Measurements from ENCODE around the gene CCDC57.

CCDC57 gene

GRCh38 chr17:82079001-82079677 is 133.5 kb downstream of the CCDC57 start:
- Histone ChIP-seq H3K27me3 (replicated peaks; ENCODE audit: insufficient read depth, low read length) (no peaks in the 10 kb centered on the region), H4K20me1 (ENCODE audit: insufficient read depth, low read length) (no peaks in the 10 kb centered on the region), H3F3A (ENCODE audit: insufficient read depth, low read length) (peaks cover 3% of the 10 kb centered on the region; the same call in 1 of the 2 replicates), H3K9me3 (replicated peaks; ENCODE audit: insufficient read depth, low read length) (no peaks in the 10 kb centered on the region), H3K4me1 (ENCODE audit: low read length) (no peaks in the 10 kb centered on the region), H3K4me3 (ENCODE audit: low read length) (no peak overlapping the region), H3K9ac (ENCODE audit: low read length) (no peak overlapping the region), H3K79me2 (ENCODE audit: low read length) (no peaks in the 10 kb centered on the region), H3K27ac (ENCODE audit: low read length) (no peak overlapping the region), H3K9me2 (replicated peaks; ENCODE audit: insufficient read depth, low read length) (no peaks in the 10 kb centered on the region), H2AFZ (ENCODE audit: low read length) (no peak overlapping the region), H3K36me3 (replicated peaks; ENCODE audit: insufficient read depth, low read length) (peaks cover 11% of the 10 kb centered on the region), H3K4me2 (ENCODE audit: low read depth, low read length) (no peak overlapping the region)
- TF ChIP-seq EZH2 (optimal IDR thresholded peaks at IDR 0.05; ENCODE audit: low read depth, low read length) (no peak), CTCF (IDR thresholded peaks at IDR 0.05; ENCODE audit: low read length) (no peak), EZH2phosphoT487 (IDR thresholded peaks at IDR 0.05; ENCODE audit: low read length) (no peak)
- DNase-seq, result no peak

- H2AFZ ChIP-seq (ENCODE audit: low read length), result no peak overlapping the region
- peaks cover 3% of the 10 kb centered on the region; the same call in 1 of the 2 replicates for H3F3A ChIP-seq (ENCODE audit: insufficient read depth, low read length)
- no peaks in the 10 kb centered on the region for H3K79me2 ChIP-seq (ENCODE audit: low read length)
- no peaks in the 10 kb centered on the region for H3K9me3 ChIP-seq (replicated peaks; ENCODE audit: insufficient read depth, low read length)
- H4K20me1 ChIP-seq (ENCODE audit: insufficient read depth, low read length), result no peaks in the 10 kb centered on the region
- DNase-seq, result no peak
- H3K9me2 ChIP-seq (replicated peaks; ENCODE audit: insufficient read depth, low read length), result no peaks in the 10 kb centered on the region
- no peak overlapping the region for H3K9ac ChIP-seq (ENCODE audit: low read length)
- TF ChIP-seq EZH2 (optimal IDR thresholded peaks at IDR 0.05; ENCODE audit: low read depth, low read length) (no peak), CTCF (IDR thresholded peaks at IDR 0.05; ENCODE audit: low read length) (no peak), EZH2phosphoT487 (IDR thresholded peaks at IDR 0.05; ENCODE audit: low read length) (no peak)
- peaks cover 8% of the 10 kb centered on the region for H3K36me3 ChIP-seq (replicated peaks; ENCODE audit: insufficient read depth, low read length)
- no peak overlapping the region for H3K4me3 ChIP-seq (ENCODE audit: low read length)
- no peaks in the 10 kb centered on the region for H3K4me1 ChIP-seq (ENCODE audit: low read length)
- H3K27ac ChIP-seq (ENCODE audit: low read length), result no peak overlapping the region
- no peak overlapping the region for H3K4me2 ChIP-seq (ENCODE audit: low read depth, low read length)
- H3K27me3 ChIP-seq (replicated peaks; ENCODE audit: insufficient read depth, low read length), result no peaks in the 10 kb centered on the region
These were observed 134.2 kb downstream of the CCDC57 start for GRCh38 chr17:82078433-82078832.

GRCh38 chr17:82077617-82078358 is 134.9 kb downstream of the CCDC57 start:
- Histone ChIP-seq H4K20me1 (ENCODE audit: insufficient read depth, low read length) (no peaks in the 10 kb centered on the region), H3K4me3 (ENCODE audit: low read length) (no peak overlapping the region), H3K9me3 (replicated peaks; ENCODE audit: insufficient read depth, low read length) (no peaks in the 10 kb centered on the region), H3K4me2 (ENCODE audit: low read depth, low read length) (no peak overlapping the region), H3K4me1 (ENCODE audit: low read length) (no peaks in the 10 kb centered on the region), H3F3A (ENCODE audit: insufficient read depth, low read length) (peaks cover 3% of the 10 kb centered on the region; the same call in 1 of the 2 replicates), H3K27me3 (replicated peaks; ENCODE audit: insufficient read depth, low read length) (no peaks in the 10 kb centered on the region), H3K27ac (ENCODE audit: low read length) (no peak overlapping the region), H2AFZ (ENCODE audit: low read length) (no peak overlapping the region), H3K9me2 (replicated peaks; ENCODE audit: insufficient read depth, low read length) (no peaks in the 10 kb centered on the region), H3K9ac (ENCODE audit: low read length) (no peak overlapping the region), H3K79me2 (ENCODE audit: low read length) (no peaks in the 10 kb centered on the region), H3K36me3 (replicated peaks; ENCODE audit: insufficient read depth, low read length) (peaks cover 6% of the 10 kb centered on the region)
- no peak for DNase-seq
- TF ChIP-seq CTCF (IDR thresholded peaks at IDR 0.05; ENCODE audit: low read length) (no peak), EZH2phosphoT487 (IDR thresholded peaks at IDR 0.05; ENCODE audit: low read length) (no peak), EZH2 (optimal IDR thresholded peaks at IDR 0.05; ENCODE audit: low read depth, low read length) (no peak)

Data from MM.1S (cell line).